Gastrocnemius medialis (tissue), 4 donors: ENCODE data around the gene ZNF791.

Experiments used
- POLR2A ChIP-seq, 2 donors: fragments of 450-650 bp; IDR thresholded peaks; one replicate each; pipeline ENCODE4 v1.6.1; 2017; ENCODE audit warnings: antibody characterized with exemption in 2 of 2, mild to moderate bottlenecking in 2 of 2, moderate library complexity in 2 of 2
- TF ChIP-seq, protein P1 (sequence below), 5 experiments: fragments of 450-650 bp in 3 of 5; fragments of 200-600 bp in 2 of 5; sonication (generic) in 2 of 5; IDR thresholded peaks in 4 of 5; conservative IDR thresholded peaks in 1 of 5; 1 replicate in 4 of 5; 2 replicates in 1 of 5; pipeline ENCODE4 v1.5.1; 2016 to 2019; ENCODE audit warnings: antibody characterized with exemption in 5 of 5, mild to moderate bottlenecking in 3 of 5, moderate library complexity in 3 of 5

DNA sequence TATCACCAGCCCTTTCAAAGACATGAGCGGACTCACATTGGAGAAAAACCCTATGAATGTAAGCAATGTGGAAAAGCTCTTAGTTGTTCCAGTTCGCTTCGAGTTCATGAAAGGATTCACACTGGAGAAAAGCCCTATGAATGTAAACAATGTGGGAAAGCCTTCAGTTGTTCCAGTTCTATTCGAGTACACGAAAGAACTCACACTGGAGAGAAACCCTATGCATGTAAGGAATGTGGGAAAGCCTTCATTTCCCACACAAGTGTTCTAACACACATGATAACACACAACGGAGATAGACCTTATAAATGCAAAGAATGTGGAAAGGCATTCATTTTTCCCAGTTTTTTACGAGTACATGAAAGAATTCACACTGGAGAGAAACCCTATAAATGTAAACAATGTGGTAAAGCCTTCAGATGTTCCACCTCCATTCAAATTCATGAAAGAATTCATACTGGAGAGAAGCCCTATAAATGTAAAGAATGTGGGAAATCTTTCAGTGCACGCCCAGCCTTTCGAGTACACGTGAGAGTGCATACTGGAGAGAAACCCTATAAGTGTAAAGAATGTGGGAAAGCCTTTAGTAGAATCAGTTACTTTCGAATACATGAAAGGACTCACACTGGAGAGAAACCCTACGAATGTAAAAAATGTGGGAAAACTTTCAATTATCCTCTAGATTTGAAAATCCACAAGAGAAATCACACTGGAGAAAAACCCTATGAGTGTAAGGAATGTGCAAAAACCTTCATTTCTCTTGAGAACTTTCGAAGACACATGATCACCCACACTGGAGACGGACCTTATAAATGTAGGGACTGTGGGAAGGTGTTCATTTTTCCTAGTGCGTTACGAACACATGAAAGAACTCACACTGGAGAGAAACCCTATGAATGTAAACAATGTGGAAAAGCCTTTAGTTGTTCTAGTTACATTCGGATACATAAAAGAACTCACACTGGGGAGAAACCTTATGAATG is 17.6 kb downstream of the ZNF791 start:
- TF ChIP-seq, protein P1, sequence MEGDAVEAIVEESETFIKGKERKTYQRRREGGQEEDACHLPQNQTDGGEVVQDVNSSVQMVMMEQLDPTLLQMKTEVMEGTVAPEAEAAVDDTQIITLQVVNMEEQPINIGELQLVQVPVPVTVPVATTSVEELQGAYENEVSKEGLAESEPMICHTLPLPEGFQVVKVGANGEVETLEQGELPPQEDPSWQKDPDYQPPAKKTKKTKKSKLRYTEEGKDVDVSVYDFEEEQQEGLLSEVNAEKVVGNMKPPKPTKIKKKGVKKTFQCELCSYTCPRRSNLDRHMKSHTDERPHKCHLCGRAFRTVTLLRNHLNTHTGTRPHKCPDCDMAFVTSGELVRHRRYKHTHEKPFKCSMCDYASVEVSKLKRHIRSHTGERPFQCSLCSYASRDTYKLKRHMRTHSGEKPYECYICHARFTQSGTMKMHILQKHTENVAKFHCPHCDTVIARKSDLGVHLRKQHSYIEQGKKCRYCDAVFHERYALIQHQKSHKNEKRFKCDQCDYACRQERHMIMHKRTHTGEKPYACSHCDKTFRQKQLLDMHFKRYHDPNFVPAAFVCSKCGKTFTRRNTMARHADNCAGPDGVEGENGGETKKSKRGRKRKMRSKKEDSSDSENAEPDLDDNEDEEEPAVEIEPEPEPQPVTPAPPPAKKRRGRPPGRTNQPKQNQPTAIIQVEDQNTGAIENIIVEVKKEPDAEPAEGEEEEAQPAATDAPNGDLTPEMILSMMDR (IDR thresholded peaks at IDR 0.05 in 4 of 5, conservative IDR thresholded peaks at IDR 0.05 in 1 of 5): no peak
- TF ChIP-seq POLR2A (IDR thresholded peaks at IDR 0.05): no peak
